GM23338 (cell line): ENCODE data around the gene POU6F1. TPM values are rescaled to one million over a fixed set of nuclear protein-coding genes. Genes with fewer than 3 reads are reported as not detected.

Source experiments
- ATAC-seq: fragments of 200-7000 bp; cut with Tn5 transposase; 3 replicates; pipeline ENCODE4 v1.9.1; 2020
- DNase-seq: peaks from one replicate; pipeline ENCODE4 v3.0.0-alpha.2; 2015; ENCODE audit warnings: low spot score
- H2AFZ ChIP-seq: fragments of 200-600 bp; sonication (generic); 2 replicates; pipeline ENCODE4 v1.8.0; 2016; ENCODE audit warnings: antibody characterized with exemption, mild to moderate bottlenecking, moderate library complexity
- H3F3A ChIP-seq: fragments of 200-600 bp; sonication (generic); replicated peaks from 2 replicates; pipeline ENCODE4 v1.8.0; 2017; ENCODE audit warnings: antibody characterized with exemption, mixed run types, low read depth
- H3K27ac ChIP-seq: fragments of 200-600 bp; sonication (generic); 2 replicates; pipeline ENCODE4 v1.6.1; 2016; ENCODE audit warnings: low read depth
- H3K27me3 ChIP-seq: fragments of 200-600 bp; sonication (generic); 2 replicates; pipeline ENCODE4 v1.8.0; 2016; ENCODE audit warnings: mild to moderate bottlenecking, mixed run types, moderate library complexity; ENCODE audit not compliant: insufficient read depth
- H3K36me3 ChIP-seq: fragments of 200-600 bp; sonication (generic); 2 replicates; pipeline ENCODE4 v1.8.0; 2016; ENCODE audit warnings: mild to moderate bottlenecking; ENCODE audit not compliant: insufficient read depth
- H3K4me1 ChIP-seq: fragments of 200-600 bp; sonication (generic); 2 replicates; pipeline ENCODE4 v1.8.0; 2016; ENCODE audit warnings: mild to moderate bottlenecking, moderate library complexity; ENCODE audit not compliant: insufficient read depth
- H3K4me2 ChIP-seq: fragments of 200-600 bp; sonication (generic); 2 replicates; pipeline ENCODE4 v1.7.1; 2017; ENCODE audit warnings: mixed run types
- H3K4me3 ChIP-seq: fragments of 200-600 bp; sonication (generic); 2 replicates; pipeline ENCODE4 v1.6.1; 2016; ENCODE audit warnings: mixed run types
- H3K79me2 ChIP-seq: fragments of 200-600 bp; sonication (generic); replicated peaks from 2 replicates; pipeline ENCODE4 v1.8.0; 2017; ENCODE audit warnings: mild to moderate bottlenecking; ENCODE audit not compliant: insufficient read depth
- H3K9me2 ChIP-seq: fragments of 200-600 bp; sonication (generic); 2 replicates; pipeline ENCODE4 v1.8.0; 2017; ENCODE audit not compliant: insufficient read depth
- H4K20me1 ChIP-seq: fragments of 200-600 bp; sonication (generic); replicated peaks from 2 replicates; pipeline ENCODE4 v1.8.0; 2017; ENCODE audit warnings: mild to moderate bottlenecking; ENCODE audit not compliant: insufficient read depth
- H3K27ac Mint-ChIP-seq: 2 replicates; pipeline ENCODE4 v1.8.0; 2020; ENCODE audit warnings: inconsistent platforms, mild to moderate bottlenecking, moderate library complexity, mixed read lengths
- H3K27me3 Mint-ChIP-seq: 3 replicates; pipeline ENCODE4 v1.8.0; 2022; ENCODE audit warnings: low read depth, mild to moderate bottlenecking, moderate library complexity, mixed read lengths, inconsistent platforms; ENCODE audit not compliant: insufficient read depth, poor library complexity
- H3K36me3 Mint-ChIP-seq: 3 replicates; pipeline ENCODE4 v1.8.0; 2021; ENCODE audit warnings: low read depth, mild to moderate bottlenecking, inconsistent platforms, moderate library complexity, mixed read lengths
- H3K4me1 Mint-ChIP-seq: 3 replicates; pipeline ENCODE4 v1.8.0; 2020; ENCODE audit warnings: mild to moderate bottlenecking, inconsistent platforms, mixed read lengths
- H3K4me3 Mint-ChIP-seq: 3 replicates; pipeline ENCODE4 v1.8.0; 2021; ENCODE audit warnings: moderate library complexity, mild to moderate bottlenecking, inconsistent platforms, mixed read lengths
- H3K9me3 Mint-ChIP-seq: 3 replicates; pipeline ENCODE4 v1.8.0; 2020; ENCODE audit warnings: moderate library complexity, mild to moderate bottlenecking, inconsistent platforms, mixed read lengths
- CREB1 ChIP-seq: fragments of 250-450 bp; sonication (Bioruptor Pico); IDR thresholded peaks from 2 replicates; pipeline ENCODE4 v1.5.0; 2020; ENCODE audit warnings: low read depth, mild to moderate bottlenecking, moderate library complexity
- CTCF ChIP-seq, 2 experiments: fragments of 200-600 bp in 1 of 2; sonication (generic) in 1 of 2; conservative IDR thresholded peaks; 2 replicates each; pipeline versions ENCODE4 v1.5.1 to v1.6.1; 2016 to 2017; ENCODE audit warnings: antibody characterized with exemption in 2 of 2, low read depth in 2 of 2, mild to moderate bottlenecking in 2 of 2, moderate library complexity in 1 of 2
- ETS1 ChIP-seq: IDR thresholded peaks from 2 replicates; pipeline ENCODE4 v1.6.1; 2016; ENCODE audit warnings: antibody characterized with exemption
- EZH2 ChIP-seq: fragments of 200-600 bp; sonication (generic); IDR thresholded peaks from one replicate; pipeline ENCODE4 v1.8.0; 2017; ENCODE audit warnings: antibody characterized with exemption, mild to moderate bottlenecking, low read depth; ENCODE audit not compliant: unreplicated experiment
- POLR2AphosphoS5 ChIP-seq: IDR thresholded peaks from 2 replicates; pipeline ENCODE4 v1.6.1; 2016; ENCODE audit warnings: antibody characterized with exemption, low read depth
- STAT1 ChIP-seq: IDR thresholded peaks from one replicate; pipeline ENCODE4 v1.6.1; 2016; ENCODE audit warnings: antibody characterized with exemption; ENCODE audit not compliant: unreplicated experiment
- ZNF114 ChIP-seq: fragments of 250-450 bp; sonication (Bioruptor Pico); IDR thresholded peaks from 2 replicates; pipeline ENCODE4 v1.5.0; 2020; ENCODE audit warnings: mild to moderate bottlenecking, moderate library complexity
- ZNF331 ChIP-seq: fragments of 250-450 bp; sonication (Bioruptor Pico); IDR thresholded peaks from 2 replicates; pipeline ENCODE4 v1.5.0; 2020; ENCODE audit warnings: low read depth, mild to moderate bottlenecking, moderate library complexity
- polyA plus RNA-seq: library from polyadenylated mRNA; unstranded; fragments of >200 nt; fragmentation: Nextera tagmentation; extraction: Ambion mirVana; gene quantifications from 2 replicates; pipeline ENCODE4 v1.2.1, GENCODE V29; 2016
- total RNA-seq: library from RNA; depleted of rRNA; stranded (reverse); fragments of >200 nt; shearing (Covaris generic); gene quantifications from 2 replicates; pipeline ENCODE4 v1.2.3, GENCODE V29; 2014
- TF ChIP-seq, protein P1 (sequence below): fragments of 250-450 bp; sonication (Bioruptor Pico); IDR thresholded peaks from 2 replicates; pipeline ENCODE4 v1.5.0; 2020; ENCODE audit warnings: mild to moderate bottlenecking, moderate library complexity

The POU6F1 gene
- total and polyA plus RNA-seq, 2 experiments from 2014 or later, result 3.0 to 4.0 TPM

- no peak for TF ChIP-seq CTCF (conservative IDR thresholded peaks at IDR 0.05; ENCODE audit: low read depth in 2 of 2)
- no peak for TF ChIP-seq STAT1
- no peak for TF ChIP-seq EZH2
- no peak for TF ChIP-seq POLR2AphosphoS5
- no peak for TF ChIP-seq ETS1
- no peak for TF ChIP-seq ZNF331 (CRISPR knock-in tag)
Measured at GRCh38 chr12:51244269-51244668, 26.4 kb upstream of the POU6F1 start (continued).

GRCh38 chr12:51242876-51243275 is 25.0 kb upstream of the POU6F1 start:
- no peak overlapping the region for H3K4me3 Mint-ChIP-seq
- no peaks in the 10 kb centered on the region for H3K27me3 ChIP-seq
- H3K9me2 ChIP-seq, result no peaks in the 10 kb centered on the region
- peaks cover 24% of the 10 kb centered on the region for H3K4me1 ChIP-seq
- no peaks in the 10 kb centered on the region; the same call in 1 of the 2 replicates for H4K20me1 ChIP-seq
- ATAC-seq, result no peak
- H3K4me2 ChIP-seq, result no peak overlapping the region
- H3K27ac Mint-ChIP-seq, result no peak overlapping the region
- H3K4me1 Mint-ChIP-seq, result peaks cover 31% of the 10 kb centered on the region
- no peak overlapping the region for H3K4me3 ChIP-seq
- DNase-seq, result no peak
- H3F3A ChIP-seq, result peaks cover 23% of the 10 kb centered on the region; the same call in 1 of the 2 replicates
- H3K27ac ChIP-seq, result no peak overlapping the region
- peaks cover 50% of the 10 kb centered on the region for H3K36me3 Mint-ChIP-seq
- peaks cover 14% of the 10 kb centered on the region for H3K27me3 Mint-ChIP-seq
- no peak overlapping the region for H2AFZ ChIP-seq
- no peaks in the 10 kb centered on the region for H3K9me3 Mint-ChIP-seq
- TF ChIP-seq ZNF114 (CRISPR knock-in tag), result no peak
- TF ChIP-seq EZH2, result no peak
- TF ChIP-seq STAT1, result no peak
- TF ChIP-seq POLR2AphosphoS5, result no peak
- TF ChIP-seq ETS1, result no peak
- TF ChIP-seq CREB1 (CRISPR knock-in tag), result no peak
- TF ChIP-seq, protein P1, sequence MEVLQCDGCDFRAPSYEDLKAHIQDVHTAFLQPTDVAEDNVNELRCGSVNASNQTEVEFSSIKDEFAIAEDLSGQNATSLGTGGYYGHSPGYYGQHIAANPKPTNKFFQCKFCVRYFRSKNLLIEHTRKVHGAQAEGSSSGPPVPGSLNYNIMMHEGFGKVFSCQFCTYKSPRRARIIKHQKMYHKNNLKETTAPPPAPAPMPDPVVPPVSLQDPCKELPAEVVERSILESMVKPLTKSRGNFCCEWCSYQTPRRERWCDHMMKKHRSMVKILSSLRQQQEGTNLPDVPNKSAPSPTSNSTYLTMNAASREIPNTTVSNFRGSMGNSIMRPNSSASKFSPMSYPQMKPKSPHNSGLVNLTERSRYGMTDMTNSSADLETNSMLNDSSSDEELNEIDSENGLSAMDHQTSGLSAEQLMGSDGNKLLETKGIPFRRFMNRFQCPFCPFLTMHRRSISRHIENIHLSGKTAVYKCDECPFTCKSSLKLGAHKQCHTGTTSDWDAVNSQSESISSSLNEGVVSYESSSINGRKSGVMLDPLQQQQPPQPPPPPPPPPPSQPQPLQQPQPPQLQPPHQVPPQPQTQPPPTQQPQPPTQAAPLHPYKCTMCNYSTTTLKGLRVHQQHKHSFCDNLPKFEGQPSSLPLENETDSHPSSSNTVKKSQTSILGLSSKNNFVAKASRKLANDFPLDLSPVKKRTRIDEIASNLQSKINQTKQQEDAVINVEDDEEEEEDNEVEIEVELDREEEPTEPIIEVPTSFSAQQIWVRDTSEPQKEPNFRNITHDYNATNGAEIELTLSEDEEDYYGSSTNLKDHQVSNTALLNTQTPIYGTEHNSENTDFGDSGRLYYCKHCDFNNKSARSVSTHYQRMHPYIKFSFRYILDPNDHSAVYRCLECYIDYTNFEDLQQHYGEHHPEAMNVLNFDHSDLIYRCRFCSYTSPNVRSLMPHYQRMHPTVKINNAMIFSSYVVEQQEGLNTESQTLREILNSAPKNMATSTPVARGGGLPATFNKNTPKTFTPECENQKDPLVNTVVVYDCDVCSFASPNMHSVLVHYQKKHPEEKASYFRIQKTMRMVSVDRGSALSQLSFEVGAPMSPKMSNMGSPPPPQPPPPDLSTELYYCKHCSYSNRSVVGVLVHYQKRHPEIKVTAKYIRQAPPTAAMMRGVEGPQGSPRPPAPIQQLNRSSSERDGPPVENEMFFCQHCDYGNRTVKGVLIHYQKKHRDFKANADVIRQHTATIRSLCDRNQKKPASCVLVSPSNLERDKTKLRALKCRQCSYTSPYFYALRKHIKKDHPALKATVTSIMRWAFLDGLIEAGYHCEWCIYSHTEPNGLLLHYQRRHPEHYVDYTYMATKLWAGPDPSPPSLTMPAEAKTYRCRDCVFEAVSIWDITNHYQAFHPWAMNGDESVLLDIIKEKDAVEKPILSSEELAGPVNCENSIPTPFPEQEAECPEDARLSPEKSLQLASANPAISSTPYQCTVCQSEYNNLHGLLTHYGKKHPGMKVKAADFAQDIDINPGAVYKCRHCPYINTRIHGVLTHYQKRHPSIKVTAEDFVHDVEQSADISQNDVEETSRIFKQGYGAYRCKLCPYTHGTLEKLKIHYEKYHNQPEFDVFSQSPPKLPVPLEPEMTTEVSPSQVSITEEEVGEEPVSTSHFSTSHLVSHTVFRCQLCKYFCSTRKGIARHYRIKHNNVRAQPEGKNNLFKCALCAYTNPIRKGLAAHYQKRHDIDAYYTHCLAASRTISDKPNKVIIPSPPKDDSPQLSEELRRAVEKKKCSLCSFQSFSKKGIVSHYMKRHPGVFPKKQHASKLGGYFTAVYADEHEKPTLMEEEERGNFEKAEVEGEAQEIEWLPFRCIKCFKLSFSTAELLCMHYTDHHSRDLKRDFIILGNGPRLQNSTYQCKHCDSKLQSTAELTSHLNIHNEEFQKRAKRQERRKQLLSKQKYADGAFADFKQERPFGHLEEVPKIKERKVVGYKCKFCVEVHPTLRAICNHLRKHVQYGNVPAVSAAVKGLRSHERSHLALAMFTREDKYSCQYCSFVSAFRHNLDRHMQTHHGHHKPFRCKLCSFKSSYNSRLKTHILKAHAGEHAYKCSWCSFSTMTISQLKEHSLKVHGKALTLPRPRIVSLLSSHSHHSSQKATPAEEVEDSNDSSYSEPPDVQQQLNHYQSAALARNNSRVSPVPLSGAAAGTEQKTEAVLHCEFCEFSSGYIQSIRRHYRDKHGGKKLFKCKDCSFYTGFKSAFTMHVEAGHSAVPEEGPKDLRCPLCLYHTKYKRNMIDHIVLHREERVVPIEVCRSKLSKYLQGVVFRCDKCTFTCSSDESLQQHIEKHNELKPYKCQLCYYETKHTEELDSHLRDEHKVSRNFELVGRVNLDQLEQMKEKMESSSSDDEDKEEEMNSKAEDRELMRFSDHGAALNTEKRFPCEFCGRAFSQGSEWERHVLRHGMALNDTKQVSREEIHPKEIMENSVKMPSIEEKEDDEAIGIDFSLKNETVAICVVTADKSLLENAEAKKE (CRISPR knock-in tag), result no peak
- peaks cover 34% of the 10 kb centered on the region for H3K36me3 ChIP-seq
- H3K79me2 ChIP-seq, result peaks cover 23% of the 10 kb centered on the region
